NCI-H82 (cell line): ENCODE measurements around the gene KCTD16.

Source experiments
- DNase-seq: peaks from one replicate; lab custom pipeline; 2025; lab: John Stamatoyannopoulos, UW

KCTD16 gene

DNA sequence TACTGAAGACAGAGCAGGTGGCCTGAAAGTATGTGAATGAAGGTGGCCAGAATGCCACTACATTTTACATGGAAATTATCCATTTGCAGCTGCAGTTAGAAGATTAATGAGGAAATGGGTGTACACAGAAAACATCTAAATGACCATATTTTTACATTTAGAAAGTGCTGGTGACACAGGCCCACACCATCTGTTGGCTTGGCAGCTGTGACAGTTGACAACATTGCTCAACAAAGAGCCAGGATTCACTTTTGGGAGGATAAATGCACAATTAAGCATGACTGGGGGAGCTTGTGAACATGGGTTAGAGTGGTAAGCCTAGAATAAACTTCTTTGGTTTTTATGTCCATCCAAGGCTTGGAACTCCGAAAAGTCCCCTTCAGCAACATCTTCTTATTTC is 360.5 kb downstream of the KCTD16 start:
- DNase-seq = no peak
